ENCODE measurements around the gene RASSF8.

- TF ChIP-seq TAF1 (IDR thresholded peaks at IDR 0.05; ENCODE audit: low read depth) (no peak), MAX (IDR thresholded peaks at IDR 0.05) (no peak), REST (IDR thresholded peaks at IDR 0.05; ENCODE audit: low read depth) (no peak), EGR1 (IDR thresholded peaks at IDR 0.05) (no peak), RAD21 (IDR thresholded peaks at IDR 0.05; ENCODE audit: low read depth) (peak; percentile 37; the same call in 1 of the 2 replicates), NFIC (IDR thresholded peaks at IDR 0.05) (no peak), EP300 (IDR thresholded peaks at IDR 0.05; ENCODE audit: borderline replicate concordance) (no peak), ZBTB7A (IDR thresholded peaks at IDR 0.05; ENCODE audit: low read depth) (no peak), USF1 (IDR thresholded peaks at IDR 0.05) (no peak), CREB1 (IDR thresholded peaks at IDR 0.05; ENCODE audit: low read depth) (no peak), CEBPB (IDR thresholded peaks at IDR 0.05) (no peak), FOXM1 (IDR thresholded peaks at IDR 0.05; ENCODE audit: borderline replicate concordance, low read depth) (no peak), YY1 (IDR thresholded peaks at IDR 0.05; ENCODE audit: low read depth) (no peak)
Measured at GRCh38 chr12:26091822-26092221, 133.3 kb downstream of the RASSF8 start.

All from Ishikawa (cell line).